Frontal cortex (tissue), 4 donors: ENCODE results near the gene KLK10. TPM values are rescaled to one million over a fixed set of nuclear protein-coding genes. Genes with fewer than 3 reads are reported as not detected.

ENCODE experiments used
- DNase-seq, 2 donors: peaks; one replicate each; pipeline ENCODE4 v3.0.0; 2012; ENCODE audit warnings: low spot score in 2 of 2
- FAIRE-seq: peaks from 2 replicates; lab custom pipeline; 2012; peaks lifted over from hg19 to GRCh38; lab: Jason Lieb, UNC
- total RNA-seq: library from RNA; depleted of rRNA; stranded (reverse); fragments of >200 nt; gene quantifications from one replicate; pipeline ENCODE4 v1.2.3, GENCODE V29; 2014
- donor health status: control.
- donor health status: control.
- donor health status: control.

KLK10 gene
- total RNA-seq, 1 donor from 2014 or later = not detected

DNA sequence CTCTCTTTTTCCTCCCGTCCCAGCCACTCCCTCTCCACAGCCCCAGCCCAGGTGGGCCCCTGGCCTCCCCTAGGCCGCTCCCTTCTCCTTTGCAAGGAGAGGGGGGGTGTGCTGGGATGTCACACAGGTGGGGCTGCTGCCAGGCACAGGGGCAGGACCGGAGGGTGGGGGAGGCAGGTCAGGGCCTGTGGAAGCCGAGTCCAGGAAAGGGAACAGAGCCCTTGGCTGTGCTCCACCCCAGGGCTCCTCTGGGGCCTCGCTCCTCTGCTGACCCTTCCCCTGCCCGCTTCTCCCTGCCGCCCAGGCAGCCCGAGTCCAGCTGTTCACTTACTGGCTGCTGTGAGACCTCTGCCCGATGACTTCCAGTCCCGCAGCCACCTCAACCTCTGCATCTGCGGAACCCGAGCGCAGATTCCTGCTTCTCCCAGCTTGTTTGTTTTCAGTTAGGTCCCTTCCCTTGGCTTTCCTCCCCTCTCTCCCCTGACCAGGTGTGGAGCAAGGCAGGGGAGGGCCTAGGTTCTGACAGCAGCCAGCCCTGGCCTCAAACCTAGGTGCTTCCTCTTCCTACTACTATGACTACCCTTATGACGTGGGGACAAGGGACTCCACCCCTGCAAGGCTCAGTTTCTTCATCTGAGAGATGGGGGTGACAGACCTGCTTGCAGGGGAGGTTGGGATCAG is 7.8 kb upstream of the KLK10 start:
- DNase-seq (no peak), FAIRE-seq (no peak)

- DNase-seq = no peak
- FAIRE-seq = no peak
Observed at GRCh38 chr19:51026554-51026831, 7.0 kb upstream of the KLK10 start, which contains the start of gene KLK11. KLK11 (minus strand) TSS chr19:51026616; CDS start chr19:51025631, 985 bp downstream.

DNA sequence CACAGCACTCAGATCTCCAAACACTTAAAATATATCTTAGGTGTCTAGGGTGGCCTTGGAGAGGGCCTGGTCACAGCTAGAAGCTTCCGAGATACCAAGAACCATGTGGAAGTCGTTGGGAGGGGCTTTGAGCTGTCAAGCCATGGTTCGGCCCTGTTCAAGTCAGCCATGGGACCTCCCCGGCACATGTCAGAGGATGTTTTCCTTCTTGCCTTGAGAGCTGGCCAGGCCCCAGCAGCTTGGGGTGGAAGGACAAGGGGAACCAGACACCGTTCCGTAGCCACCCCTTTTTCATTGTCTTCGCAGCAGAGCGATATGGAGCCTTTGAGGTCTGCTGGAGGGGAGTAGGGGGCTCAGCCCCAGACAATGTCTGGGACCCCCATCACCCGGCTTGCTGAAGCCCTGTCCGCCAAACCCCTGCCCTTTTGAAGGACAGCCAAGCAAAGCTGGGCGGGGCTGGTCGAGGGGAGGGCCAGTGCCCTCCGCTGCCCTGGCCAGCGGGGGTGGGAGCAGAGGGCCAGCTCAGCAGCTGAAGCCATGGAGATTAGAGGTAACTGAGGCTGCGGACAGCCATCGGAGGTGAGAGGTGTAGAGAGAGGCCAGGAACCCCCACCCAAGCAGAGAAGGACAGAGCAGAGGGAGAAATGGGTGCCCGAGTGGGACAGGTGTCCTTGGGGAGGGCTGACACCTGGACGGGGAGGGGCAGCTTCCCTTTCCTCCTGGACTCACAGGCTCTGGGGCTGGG is 6.5 kb upstream of the KLK10 start:
- DNase-seq (no peak), FAIRE-seq (no peak)

DNA sequence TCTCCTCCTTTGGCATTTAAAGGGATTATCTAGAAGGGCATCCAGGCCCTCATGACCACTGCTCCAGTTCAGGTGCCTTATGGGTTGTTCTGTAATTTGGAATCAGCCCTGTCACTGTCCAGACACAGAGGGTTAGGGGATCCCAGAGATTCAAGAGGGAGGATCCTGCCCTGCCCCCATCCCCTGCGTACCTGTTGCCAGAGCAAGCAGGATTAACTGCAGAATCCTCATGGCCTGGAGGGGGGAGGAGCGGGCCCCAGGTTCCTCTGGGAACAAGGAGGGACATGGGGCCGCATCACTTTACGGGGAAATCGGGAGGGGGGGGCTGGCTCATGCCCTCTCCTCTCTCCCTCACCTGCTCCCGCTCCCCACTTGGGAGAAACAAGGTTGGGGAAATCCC is 5.9 kb upstream of the KLK10 start:
- FAIRE-seq (no peak), DNase-seq (no peak)

DNA sequence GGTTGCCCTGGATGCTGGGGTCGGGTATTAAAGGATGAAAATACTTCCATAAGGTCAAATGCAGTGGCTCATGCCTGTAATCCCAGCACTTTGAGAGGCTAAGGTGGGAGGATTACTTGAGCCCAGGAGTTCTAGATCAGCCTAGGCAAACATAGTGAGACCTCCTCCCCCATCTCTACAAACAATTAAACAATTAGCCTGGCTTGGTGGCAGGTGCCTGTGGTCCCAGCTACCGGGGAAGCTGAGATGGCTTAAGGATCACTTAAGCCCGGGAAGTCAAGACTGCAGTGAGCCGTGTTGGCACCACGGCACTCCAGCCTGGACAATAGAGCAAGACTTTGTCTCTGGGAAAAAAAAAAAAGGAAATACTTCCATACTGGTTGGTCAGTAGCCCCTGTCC is 5.4 kb upstream of the KLK10 start:
- FAIRE-seq (no peak), DNase-seq (no peak)

- DNase-seq (no peak), FAIRE-seq (no peak)
Observed at GRCh38 chr19:51023946-51024345, 4.4 kb upstream of the KLK10 start.

DNA sequence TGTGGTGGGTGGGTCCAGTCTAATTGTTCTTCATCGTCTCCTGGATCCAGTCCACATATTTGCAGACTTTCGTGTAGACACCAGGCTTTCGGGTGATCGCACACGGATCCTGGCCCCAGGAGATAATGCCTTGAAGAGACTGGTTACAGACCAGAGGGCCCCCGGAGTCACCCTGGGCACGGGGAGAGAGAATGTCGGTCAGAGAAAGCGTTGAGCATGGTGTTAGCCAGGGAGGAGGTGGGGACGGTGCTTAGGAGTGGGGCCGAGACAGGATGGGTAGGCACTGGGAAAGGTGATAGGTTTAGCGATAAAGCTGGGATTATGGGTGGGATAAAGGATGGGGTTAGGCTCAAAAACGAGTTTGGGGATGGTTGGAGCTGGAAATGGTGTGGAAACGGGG is 3.0 kb upstream of the KLK10 start:
- DNase-seq (no peak), FAIRE-seq (no peak)

DNA sequence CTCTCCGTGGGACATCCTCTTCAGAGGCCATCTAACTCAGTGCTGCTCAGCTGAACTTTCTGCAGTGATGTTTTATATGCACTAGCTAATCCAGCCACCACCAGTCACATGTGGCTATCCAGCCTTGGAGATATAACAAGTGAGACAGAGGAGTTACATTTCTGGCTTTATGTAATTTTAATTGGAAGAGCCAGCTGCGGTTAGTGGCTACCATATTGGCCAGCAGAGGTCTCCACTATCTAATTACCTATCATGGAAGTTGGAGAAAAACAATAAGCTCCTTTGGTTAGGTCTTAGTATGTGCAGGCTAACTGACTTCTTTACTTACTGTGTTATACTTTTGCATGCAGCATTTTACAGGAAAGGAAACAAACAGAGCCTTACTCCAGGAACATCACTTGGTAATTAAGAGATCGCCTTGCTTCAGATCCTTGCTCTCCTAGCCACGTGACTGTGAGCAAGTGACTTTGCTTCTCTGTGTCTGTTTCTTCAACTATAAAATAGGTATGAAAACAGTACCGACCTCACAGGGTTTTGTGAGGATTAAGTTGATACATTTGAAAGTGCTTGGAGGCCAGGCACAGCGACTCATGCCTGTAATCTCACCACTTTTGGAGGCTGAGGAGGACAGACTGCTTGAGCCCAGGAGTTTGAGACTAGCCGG is 1.6 kb upstream of the KLK10 start:
- DNase-seq = peak in 1 of 2 donors; percentile 60
- FAIRE-seq = no peak

GRCh38 chr19:51018745-51019543 is 565 bp downstream of the KLK10 start:
- no peak for DNase-seq
- FAIRE-seq = no peak

- no peak for FAIRE-seq
- peak; percentile 75 to 77 for DNase-seq
Observed at GRCh38 chr19:51016798-51017683, 2.5 kb downstream of the KLK10 start.

DNA sequence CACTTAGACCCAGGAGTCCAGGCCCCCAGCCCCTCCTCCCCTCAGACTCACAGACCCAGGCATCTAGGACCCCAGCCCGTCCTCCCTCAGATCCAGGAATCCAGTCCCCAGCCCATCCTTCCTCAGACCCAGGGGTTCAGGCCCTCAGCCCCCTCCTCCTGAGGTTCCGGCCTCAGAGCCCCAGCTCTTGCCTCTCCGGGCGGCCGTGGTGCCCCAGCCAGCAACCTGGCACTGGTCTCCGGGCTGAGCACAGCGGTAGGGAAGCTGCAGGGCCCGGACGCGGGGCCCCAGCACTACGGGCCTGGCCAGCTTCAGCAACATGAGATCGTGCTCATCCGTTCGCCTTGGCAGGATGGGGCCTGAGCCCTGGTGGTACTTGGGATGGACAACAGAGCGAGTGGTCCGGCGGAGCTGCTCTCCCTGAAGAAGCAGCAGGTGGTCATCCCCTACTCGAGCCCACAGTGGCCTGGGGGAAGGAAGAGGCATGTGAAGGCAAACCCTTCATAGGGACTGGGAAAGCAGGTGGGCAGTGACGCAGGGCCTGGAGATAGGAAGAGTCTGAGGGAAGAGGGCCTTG is 3.7 kb downstream of the KLK10 start:
- FAIRE-seq (no peak), DNase-seq (no peak)

- FAIRE-seq (no peak), DNase-seq (no peak)
Observed at GRCh38 chr19:51014242-51014641, 5.3 kb downstream of the KLK10 start.

DNA sequence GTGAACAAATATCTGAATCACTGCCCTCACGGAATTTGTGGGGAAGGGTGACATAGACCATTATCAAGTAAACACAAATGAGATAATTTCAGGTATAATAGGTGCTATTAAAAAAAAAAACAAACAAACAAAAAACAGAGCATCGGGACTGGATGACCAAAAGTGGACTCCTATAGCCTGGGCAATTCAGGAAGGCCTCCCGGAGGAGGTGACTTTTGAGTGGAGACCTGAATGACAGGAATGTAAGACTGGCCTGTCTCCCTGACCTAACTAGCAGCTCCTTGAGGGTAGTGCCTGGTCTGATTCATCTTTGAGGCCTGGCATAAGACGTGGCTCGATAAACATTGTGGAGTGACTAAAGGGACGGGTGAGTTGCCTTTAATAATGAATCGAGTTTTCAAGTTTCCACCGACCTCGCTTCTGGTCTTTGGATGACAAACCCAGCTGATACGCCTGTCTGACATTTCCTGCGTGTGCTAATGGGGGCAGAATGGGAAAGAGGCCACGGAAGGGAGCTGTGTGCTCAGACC is 6.8 kb downstream of the KLK10 start:
- FAIRE-seq = no peak
- DNase-seq = no peak

DNA sequence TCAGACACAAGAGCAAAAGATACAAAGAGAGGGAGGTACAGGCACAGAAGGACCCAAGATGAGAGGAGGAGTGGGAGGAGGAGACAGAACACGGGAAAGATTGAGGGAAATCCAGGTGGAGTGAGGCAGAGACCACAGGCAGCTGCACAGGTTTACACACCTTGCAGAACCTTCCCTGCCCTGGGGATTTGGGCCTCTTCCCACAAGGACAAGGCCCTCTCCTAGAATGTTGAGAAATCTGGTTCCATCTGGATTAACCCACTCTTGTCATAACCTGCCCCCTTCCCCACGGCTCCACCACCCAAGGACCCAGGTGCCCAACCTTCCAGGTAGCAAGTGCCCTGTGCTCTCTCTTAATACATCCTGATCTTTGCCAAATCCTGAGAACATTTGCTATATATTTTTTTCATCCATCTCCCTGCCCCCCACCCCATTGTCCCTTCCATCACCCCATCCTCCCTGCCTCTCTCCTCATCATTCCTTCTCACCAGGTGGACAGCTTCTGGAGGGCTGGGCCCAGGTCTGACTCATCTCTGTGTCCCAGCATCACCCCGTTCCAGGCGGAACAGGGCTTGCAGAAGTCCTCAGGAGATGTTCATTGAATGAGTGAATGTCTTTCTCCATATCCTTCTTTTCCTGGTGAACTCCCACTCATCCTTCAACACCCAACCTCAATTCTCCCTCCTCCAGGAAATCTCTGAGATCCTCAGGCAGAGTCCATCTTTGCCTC is 9.3 kb downstream of the KLK10 start:
- DNase-seq (no peak), FAIRE-seq (no peak)

DNA sequence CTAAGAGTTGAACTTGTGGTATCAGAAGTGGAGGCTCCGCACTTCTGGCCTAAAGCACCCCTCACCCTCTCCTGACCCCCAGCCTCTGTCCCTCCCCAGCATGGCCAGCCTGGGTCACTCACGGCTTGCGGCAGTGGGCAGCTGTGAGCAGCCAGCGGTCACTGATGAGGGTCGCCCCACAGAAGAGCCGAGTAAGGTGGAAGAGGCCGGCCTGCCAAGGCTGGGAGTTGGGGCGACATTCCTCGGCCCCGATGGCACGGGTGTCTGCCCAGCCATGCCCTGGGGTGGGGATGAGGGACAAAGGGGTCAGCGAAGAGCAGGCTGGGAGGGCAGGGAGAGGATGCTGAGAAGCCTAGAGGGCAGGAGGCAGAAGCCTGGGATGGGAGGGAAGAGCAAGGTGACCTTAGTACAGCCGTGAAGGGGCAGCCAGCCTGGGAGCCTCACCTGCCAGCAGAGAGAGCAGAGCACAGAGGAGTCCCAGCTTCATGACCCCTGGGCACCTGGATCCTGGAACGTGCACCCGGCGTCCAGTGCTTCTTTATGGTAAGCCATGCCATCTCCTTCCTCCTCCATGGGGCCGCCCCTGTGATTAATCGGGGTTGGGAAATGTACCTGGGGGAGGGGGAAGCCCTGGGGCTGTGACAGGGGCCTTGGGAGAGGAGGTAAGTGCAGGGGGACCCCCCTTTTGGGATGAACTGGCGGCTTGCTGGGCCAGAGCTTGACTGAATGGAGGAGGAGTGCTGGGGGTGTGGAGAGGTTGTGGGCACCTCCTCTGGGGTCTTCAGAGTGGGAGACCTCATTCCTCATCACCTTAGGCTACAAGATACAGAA is 10.2 kb downstream of the KLK10 start:
- DNase-seq (no peak), FAIRE-seq (no peak)

- DNase-seq = no peak
- no peak for FAIRE-seq
Observed at GRCh38 chr19:51007488-51007887, 12.0 kb downstream of the KLK10 start.

DNA sequence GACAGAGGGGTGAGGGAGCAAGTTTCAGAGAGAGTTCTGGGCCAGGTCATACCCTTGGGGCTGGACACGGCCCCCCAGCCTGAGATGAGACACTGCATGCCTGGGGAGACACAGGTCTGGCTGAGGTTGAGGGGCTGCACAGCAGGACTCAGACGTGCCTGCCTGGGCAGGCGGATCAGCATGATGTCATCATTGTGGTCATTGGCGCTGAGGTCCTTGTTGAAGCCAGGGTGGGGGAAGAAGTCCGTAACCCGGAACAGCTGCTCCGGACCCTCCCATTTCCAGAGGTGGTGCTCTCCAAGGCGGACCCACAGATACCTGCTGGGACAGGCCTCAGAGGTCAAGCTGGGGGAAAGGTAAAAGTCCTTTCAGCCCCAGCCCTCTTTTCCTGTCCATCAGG is 13.1 kb downstream of the KLK10 start:
- FAIRE-seq (no peak), DNase-seq (no peak)
